Measurements from ENCODE around the gene TIMM8B.
A peak's percentile ranks its signal among the peaks of the same experiment; 100 is the strongest.

- TF ChIP-seq CTCF (IDR thresholded peaks at IDR 0.05) = peak; percentile 68 to 76 (median 69)
- no peak for TF ChIP-seq POLR2A (IDR thresholded peaks at IDR 0.05)
- no peak for TF ChIP-seq POLR2AphosphoS5 (IDR thresholded peaks at IDR 0.05)
- TF ChIP-seq EP300 (IDR thresholded peaks at IDR 0.05; ENCODE audit: low read depth) = no peak
Measured at GRCh38 chr11:112113539-112114457, 27.2 kb upstream of the TIMM8B start.
